Measurements from ENCODE around the gene NMNAT1. TPM values are rescaled to one million over a fixed set of nuclear protein-coding genes. Genes with fewer than 3 reads are reported as not detected.

NMNAT1 gene
- total and polyA plus RNA-seq, 2 of the 8 experiments (the other 6 are each of a cell fraction or from before 2014, with no cell fraction given) = 2.0 to 2.5 TPM

- Histone ChIP-seq H4K5ac (ENCODE audit: insufficient read length, low read depth, low read length) (no peak overlapping the region), H3K4me1 (replicated peaks in 1 of 4; ENCODE audit: control insufficient read depth in 3 of 4, insufficient read depth in 4 of 4, low read length in 3 of 4) (peaks cover 0 to 11% (median 8%) of the 10 kb centered on the region in 4 experiments; a peak in 6 of 7 replicates), H4K91ac (replicated peaks; ENCODE audit: insufficient read length, low read length) (no peak overlapping the region), H3K27ac (ENCODE audit: low read depth, low read length) (no peak overlapping the region), H3K27me3 (replicated peaks in 1 of 4; ENCODE audit: control insufficient read depth in 3 of 4, extremely low read depth in 1 of 4, insufficient read depth in 3 of 4, low read length in 3 of 4) (no peaks in the 10 kb centered on the region), H4K8ac (ENCODE audit: extremely low read depth, insufficient read depth, low read length) (no peak overlapping the region), H2BK5ac (ENCODE audit: low read depth, low read length) (peak overlapping the region; percentile 52; the same call in 1 of the 2 replicates), H3K18ac (ENCODE audit: extremely low read depth, low read length) (no peak overlapping the region), H2BK12ac (ENCODE audit: low read depth, low read length) (no peak overlapping the region), H3K36me3 (ENCODE audit: control insufficient read depth in 2 of 4, insufficient read depth in 4 of 4, low read length in 3 of 4) (peaks cover 0 to 9% (median 2%) of the 10 kb centered on the region in 4 experiments; a peak in 2 of 8 replicates), H4K20me1 (replicated peaks in 1 of 2; ENCODE audit: control insufficient read depth in 1 of 2, insufficient read depth in 2 of 2, low read length in 2 of 2) (no peaks in the 10 kb centered on the region), H3K9ac (replicated peaks in 1 of 4; ENCODE audit: extremely low read depth in 1 of 4, low read depth in 3 of 4, low read length in 3 of 4) (no peak overlapping the region), H2BK20ac (ENCODE audit: low read length) (no peak overlapping the region), H2BK15ac (ENCODE audit: low read length) (no peak overlapping the region), H3K4me3 (ENCODE audit: extremely low read depth in 1 of 4, insufficient read depth in 2 of 4, low read depth in 3 of 4, low read length in 4 of 4) (no peak overlapping the region), H3K4ac (replicated peaks; ENCODE audit: insufficient read length, low read depth, low read length) (no peak overlapping the region), H3K23me2 (ENCODE audit: low read depth, low read length) (no peaks in the 10 kb centered on the region), H3K79me2 (ENCODE audit: control insufficient read depth in 1 of 2, insufficient read depth in 2 of 2, low read length in 2 of 2) (no peaks in the 10 kb centered on the region), H3K79me1 (ENCODE audit: low read depth, low read length) (no peaks in the 10 kb centered on the region), H3K4me2 (ENCODE audit: insufficient read depth in 1 of 2, low read depth in 2 of 2, low read length in 2 of 2) (no peak overlapping the region), H2AK5ac (ENCODE audit: low read depth, low read length) (0 out of 2 replicates have a peak overlapping the region, but pooled peaks have one; percentile 39), H2BK120ac (replicated peaks; ENCODE audit: low read depth, low read length) (no peak overlapping the region), H3K23ac (ENCODE audit: insufficient read length) (no peak overlapping the region), H3K14ac (ENCODE audit: insufficient read length) (no peak overlapping the region), H3K56ac (replicated peaks; ENCODE audit: insufficient read length, low read depth, low read length) (no peak overlapping the region), H3K9me3 (ENCODE audit: insufficient read depth in 2 of 2, low read depth in 1 of 2, low read length in 1 of 2) (no peaks in the 10 kb centered on the region; a peak in 1 of 4 replicates), H2AFZ (ENCODE audit: low read length) (no peak overlapping the region)
- CTCF ChIA-PET (ENCODE audit: partially characterized antibody) = interaction anchor here (0.6 to 1.5 kb wide), 3 partner anchors 23 to 65 kb away, joined by 3 to 5 read pairs (median 3); no protein-coding TSS in a partner anchor
- WGBS, 2 experiments (ENCODE audit: extremely low coverage in 1 of 2, insufficient coverage in 1 of 2, insufficient read length in 1 of 2, insufficient replicate concordance in 2 of 2, low coverage in 1 of 2, low lambda C conversion rate in 2 of 2, missing lambda C conversion rate in 1 of 2) = 71% methylated on average over 5 of the region's 5 CpGs; no CpG with 5 or more reads in 1 of the 2 experiments
- POLR2A ChIA-PET (ENCODE audit: partially characterized antibody) = interaction anchor here (0.6 kb wide), 1 partner anchor 63 kb away, joined by 3 read pairs; no protein-coding TSS in a partner anchor
- DNase-seq (ENCODE audit: low read depth in 1 of 2, low spot score in 2 of 2) = no peak
- TF ChIP-seq CHD1 (IDR thresholded peaks at IDR 0.05; ENCODE audit: low read depth, low read length) (no peak), YY1 (IDR thresholded peaks at IDR 0.05; ENCODE audit: low read depth, low read length) (no peak), SIRT6 (IDR thresholded peaks at IDR 0.05; ENCODE audit: low read length) (no peak), SRF (IDR thresholded peaks at IDR 0.05; ENCODE audit: low read depth, low read length) (no peak)
- no peak for FAIRE-seq
Measured at GRCh38 chr1:9927259-9927658, 16.0 kb upstream of the NMNAT1 start.

Data from H1 (cell line).